K562 (cell line): ENCODE data around the gene GZMM. TPM values are rescaled to one million over a fixed set of nuclear protein-coding genes. Genes with fewer than 3 reads are reported as not detected.
A peak's percentile ranks its signal among the peaks of the same experiment; 100 is the strongest.

Experiments used
- BMI1 ChIP-seq: fragments of 150-350 bp; IDR thresholded peaks from 2 replicates; pipeline ENCODE4 v1.6.1; 2014; ENCODE audit warnings: low read length
- CBX3 ChIP-seq, 2 experiments: IDR thresholded peaks; 1 replicate in 1 of 2; 2 replicates in 1 of 2; pipeline ENCODE4 v1.6.1; 2012; ENCODE audit warnings: inconsistent platforms in 2 of 2, low read length in 2 of 2, borderline replicate concordance in 1 of 2, control low read depth in 1 of 2
- CEBPG ChIP-seq, 3 experiments: fragments of 200-800 bp in 1 of 3; sonication (Bioruptor generic) in 1 of 3; sonication (generic) in 1 of 3; formaldehyde crosslinking in 1 of 3; IDR thresholded peaks in 2 of 3; conservative IDR thresholded peaks in 1 of 3; 2 replicates each; pipeline versions ENCODE4 v1.6.1 to v1.8.0; 2016 to 2022; ENCODE audit warnings: missing compliant biosample characterization in 2 of 3, missing genetic modification characterization in 2 of 3, mild to moderate bottlenecking in 1 of 3, missing genetic modification reagents in 1 of 3
- HLTF ChIP-seq: fragments of 450-650 bp; IDR thresholded peaks from 2 replicates; pipeline ENCODE4 v1.6.1; 2016
- JUND ChIP-seq, 2 experiments: IDR thresholded peaks; 2 replicates in 1 of 2; 3 replicates in 1 of 2; pipeline ENCODE4 v1.6.1; 2011; ENCODE audit warnings: borderline replicate concordance in 2 of 2, low read depth in 2 of 2, low read length in 2 of 2, improper control_type of control experiment in 1 of 2, missing biosample characterization in 1 of 2, missing genetic modification characterization in 1 of 2, missing genetic modification reagents in 1 of 2
- KDM2B ChIP-seq: fragments of 250-450 bp; sonication (Bioruptor Pico); IDR thresholded peaks from 2 replicates; pipeline ENCODE4 v1.8.0; 2021; ENCODE audit warnings: mild to moderate bottlenecking, moderate library complexity
- MEIS2 ChIP-seq: fragments of 450-650 bp; IDR thresholded peaks from 2 replicates; pipeline ENCODE4 v1.6.1; 2014; ENCODE audit warnings: mild to moderate bottlenecking; ENCODE audit not compliant: partially characterized antibody
- POLR2AphosphoS5 ChIP-seq: IDR thresholded peaks from 2 replicates; pipeline ENCODE4 v1.6.1; 2011; ENCODE audit warnings: mild to moderate bottlenecking, low read depth, low read length, moderate library complexity; ENCODE audit not compliant: control insufficient read depth, insufficient read depth
- POLR2H ChIP-seq: IDR thresholded peaks from 2 replicates; pipeline ENCODE4 v1.6.1; 2016; ENCODE audit warnings: missing genetic modification characterization, low read depth, mild to moderate bottlenecking, control low read depth, missing compliant biosample characterization, moderate library complexity
- RBFOX2 ChIP-seq: fragments of 200-400 bp; formaldehyde crosslinking; IDR thresholded peaks from 2 replicates; pipeline ENCODE4 v1.6.1; 2017; ENCODE audit warnings: low read depth, mild to moderate bottlenecking, low read length, moderate library complexity
- SMARCA4 ChIP-seq: fragments of 450-650 bp; IDR thresholded peaks from 2 replicates; pipeline ENCODE4 v1.6.1; 2016
- SMARCC2 ChIP-seq: fragments of 450-650 bp; IDR thresholded peaks from 2 replicates; pipeline ENCODE4 v1.6.1; 2017; ENCODE audit warnings: antibody characterized with exemption, moderate library complexity, mild to moderate bottlenecking, low read depth
- SREBF1 ChIP-seq: fragments of 150-350 bp; IDR thresholded peaks from 2 replicates; pipeline ENCODE4 v1.6.1; 2014; ENCODE audit warnings: antibody characterized with exemption, low read depth, low read length, borderline replicate concordance
- SRSF3 ChIP-seq: fragments of 200-400 bp; formaldehyde crosslinking; IDR thresholded peaks from 2 replicates; pipeline ENCODE4 v1.6.1; 2016; ENCODE audit warnings: mild to moderate bottlenecking, low read length, moderate library complexity; ENCODE audit not compliant: insufficient read depth
- STAT5A ChIP-seq: IDR thresholded peaks from 2 replicates; pipeline ENCODE4 v1.6.1; 2012; ENCODE audit warnings: low read length, inconsistent platforms, borderline replicate concordance
- TAF9B ChIP-seq: fragments of 450-650 bp; IDR thresholded peaks from 2 replicates; pipeline ENCODE4 v1.6.1; 2018; ENCODE audit warnings: mild to moderate bottlenecking; ENCODE audit not compliant: partially characterized antibody
- XRCC3 ChIP-seq: fragments of 450-650 bp; IDR thresholded peaks from 2 replicates; pipeline ENCODE4 v1.6.1; 2017; ENCODE audit warnings: mild to moderate bottlenecking, moderate library complexity
- ZFX ChIP-seq: sonication (generic); formaldehyde crosslinking; IDR thresholded peaks from 2 replicates; pipeline ENCODE4 v1.8.0; 2022; ENCODE audit warnings: mild to moderate bottlenecking, missing genetic modification reagents, moderate library complexity
- polyA plus RNA-seq, 8 experiments: library from polyadenylated mRNA; depleted of rRNA in 4 of 8; stranded (reverse) in 5 of 8; unstranded in 3 of 8; fragments of >200 nt; fragmentation: Nextera tagmentation in 2 of 8; fragmentation: Illumina TruSeq in 1 of 8; extraction: Ambion mirVana in 2 of 8; extraction: Trizol in 1 of 8; gene quantifications; 2 replicates each; pipeline versions ENCODE4 v1.2.1 to v1.2.3, GENCODE V29; 2011 to 2014; ENCODE audit warnings: inconsistent platforms in 1 of 8, missing spikeins in 1 of 8
- total RNA-seq, 7 experiments: library from RNA; depleted of rRNA in 6 of 7; stranded (reverse); fragments of >200 nt in 6 of 7; fragmentation: Illumina TruSeq in 2 of 7; extraction: Trizol in 2 of 7; gene quantifications; 2 replicates each; pipeline versions ENCODE4 v1.2.1 to v1.2.3, GENCODE V29; 2011 to 2021; ENCODE audit warnings: low replicate concordance in 1 of 7
- TF ChIP-seq, protein P1 (sequence below): fragments of 450-650 bp; IDR thresholded peaks from 2 replicates; pipeline ENCODE4 v1.6.1; 2014; ENCODE audit warnings: low read depth, mild to moderate bottlenecking, moderate library complexity, borderline replicate concordance
- TF ChIP-seq, protein P2 (sequence below): fragments of 450-650 bp; IDR thresholded peaks from 2 replicates; pipeline ENCODE4 v1.7.1; 2018; ENCODE audit warnings: mild to moderate bottlenecking, low read depth; ENCODE audit not compliant: partially characterized antibody
- TF ChIP-seq, protein P3 (sequence below): fragments of 200-800 bp; sonication (Bioruptor generic); IDR thresholded peaks from 2 replicates; pipeline ENCODE4 v1.6.1; 2017; ENCODE audit warnings: missing genetic modification characterization, missing compliant biosample characterization

Gene GZMM
- total and polyA plus RNA-seq, 9 of the 15 experiments (the other 6 are each of a cell fraction or from before 2014, with no cell fraction given) = 0.08 to 2.6 (median 0.70) TPM; not detected in 2

DNA sequence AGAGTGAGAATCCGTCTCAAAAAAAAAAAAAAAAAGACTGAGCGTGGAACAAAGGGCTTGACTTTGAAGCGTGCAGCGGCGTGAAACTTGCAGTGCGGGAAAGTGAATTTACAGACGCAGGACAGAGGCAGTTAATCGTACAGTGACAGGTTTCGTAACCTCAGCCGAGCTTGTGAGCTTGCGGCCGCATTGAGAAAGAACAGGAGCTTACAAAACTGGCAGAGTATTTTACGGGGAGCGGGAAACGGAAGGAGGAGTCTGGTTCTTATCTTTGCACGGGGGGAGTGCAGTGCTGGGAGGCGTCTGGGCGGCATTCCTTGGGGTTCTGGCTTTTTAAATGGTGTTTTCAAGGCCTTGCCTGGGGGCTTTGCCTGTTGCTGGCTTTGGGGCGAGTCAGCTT, 22.6 kb downstream of the GZMM start (continued):
- TF ChIP-seq, protein P1, sequence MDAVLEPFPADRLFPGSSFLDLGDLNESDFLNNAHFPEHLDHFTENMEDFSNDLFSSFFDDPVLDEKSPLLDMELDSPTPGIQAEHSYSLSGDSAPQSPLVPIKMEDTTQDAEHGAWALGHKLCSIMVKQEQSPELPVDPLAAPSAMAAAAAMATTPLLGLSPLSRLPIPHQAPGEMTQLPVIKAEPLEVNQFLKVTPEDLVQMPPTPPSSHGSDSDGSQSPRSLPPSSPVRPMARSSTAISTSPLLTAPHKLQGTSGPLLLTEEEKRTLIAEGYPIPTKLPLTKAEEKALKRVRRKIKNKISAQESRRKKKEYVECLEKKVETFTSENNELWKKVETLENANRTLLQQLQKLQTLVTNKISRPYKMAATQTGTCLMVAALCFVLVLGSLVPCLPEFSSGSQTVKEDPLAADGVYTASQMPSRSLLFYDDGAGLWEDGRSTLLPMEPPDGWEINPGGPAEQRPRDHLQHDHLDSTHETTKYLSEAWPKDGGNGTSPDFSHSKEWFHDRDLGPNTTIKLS = peak; percentile 25; the same call in 1 of the 2 replicates
- TF ChIP-seq, protein P2, sequence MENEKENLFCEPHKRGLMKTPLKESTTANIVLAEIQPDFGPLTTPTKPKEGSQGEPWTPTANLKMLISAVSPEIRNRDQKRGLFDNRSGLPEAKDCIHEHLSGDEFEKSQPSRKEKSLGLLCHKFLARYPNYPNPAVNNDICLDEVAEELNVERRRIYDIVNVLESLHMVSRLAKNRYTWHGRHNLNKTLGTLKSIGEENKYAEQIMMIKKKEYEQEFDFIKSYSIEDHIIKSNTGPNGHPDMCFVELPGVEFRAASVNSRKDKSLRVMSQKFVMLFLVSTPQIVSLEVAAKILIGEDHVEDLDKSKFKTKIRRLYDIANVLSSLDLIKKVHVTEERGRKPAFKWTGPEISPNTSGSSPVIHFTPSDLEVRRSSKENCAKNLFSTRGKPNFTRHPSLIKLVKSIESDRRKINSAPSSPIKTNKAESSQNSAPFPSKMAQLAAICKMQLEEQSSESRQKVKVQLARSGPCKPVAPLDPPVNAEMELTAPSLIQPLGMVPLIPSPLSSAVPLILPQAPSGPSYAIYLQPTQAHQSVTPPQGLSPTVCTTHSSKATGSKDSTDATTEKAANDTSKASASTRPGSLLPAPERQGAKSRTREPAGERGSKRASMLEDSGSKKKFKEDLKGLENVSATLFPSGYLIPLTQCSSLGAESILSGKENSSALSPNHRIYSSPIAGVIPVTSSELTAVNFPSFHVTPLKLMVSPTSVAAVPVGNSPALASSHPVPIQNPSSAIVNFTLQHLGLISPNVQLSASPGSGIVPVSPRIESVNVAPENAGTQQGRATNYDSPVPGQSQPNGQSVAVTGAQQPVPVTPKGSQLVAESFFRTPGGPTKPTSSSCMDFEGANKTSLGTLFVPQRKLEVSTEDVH = peak; percentile 38
- TF ChIP-seq HLTF (0 out of 2 replicates have a peak, but pooled peaks have one; percentile 41), STAT5A (0 out of 2 replicates have a peak, but pooled peaks have one; percentile 9), KDM2B (no peak), MEIS2 (peak; percentile 97), XRCC3 (no peak), TAF9B (peak; percentile 42), CEBPG (CRISPR knock-in tag; IDR thresholded peaks at IDR 0.05) (peak; percentile 72), CEBPG (tag; conservative IDR thresholded peaks at IDR 0.05 in 1 of 2, IDR thresholded peaks at IDR 0.05 in 1 of 2) (peak; percentile 73 to 90), ZFX (CRISPR knock-in tag) (peak; percentile 54; the same call in 1 of the 2 replicates), SREBF1 (no peak), SMARCC2 (peak; percentile 50; the same call in 1 of the 2 replicates), POLR2H (tag) (peak; percentile 37; the same call in 1 of the 2 replicates), JUND (IDR thresholded peaks at IDR 0.05; ENCODE audit: borderline replicate concordance, low read depth, low read length) (peak; percentile 42; the same call in 1 of the 2 replicates), JUND (tag; IDR thresholded peaks at IDR 0.05; ENCODE audit: borderline replicate concordance, low read depth, low read length) (no peak; the same call in 2 of the 3 replicates), SMARCA4 (peak; percentile 72), BMI1 (no peak), SRSF3 (no peak), CBX3 (IDR thresholded peaks at IDR 0.05; ENCODE audit: borderline replicate concordance in 1 of 2, low read length in 2 of 2) (peak in 1 of 2 experiments; percentile 69; a peak in 2 of 3 replicates), POLR2AphosphoS5 (peak; percentile 35; the same call in 1 of the 2 replicates), RBFOX2 (peak; percentile 64)
- TF ChIP-seq, protein P3, sequence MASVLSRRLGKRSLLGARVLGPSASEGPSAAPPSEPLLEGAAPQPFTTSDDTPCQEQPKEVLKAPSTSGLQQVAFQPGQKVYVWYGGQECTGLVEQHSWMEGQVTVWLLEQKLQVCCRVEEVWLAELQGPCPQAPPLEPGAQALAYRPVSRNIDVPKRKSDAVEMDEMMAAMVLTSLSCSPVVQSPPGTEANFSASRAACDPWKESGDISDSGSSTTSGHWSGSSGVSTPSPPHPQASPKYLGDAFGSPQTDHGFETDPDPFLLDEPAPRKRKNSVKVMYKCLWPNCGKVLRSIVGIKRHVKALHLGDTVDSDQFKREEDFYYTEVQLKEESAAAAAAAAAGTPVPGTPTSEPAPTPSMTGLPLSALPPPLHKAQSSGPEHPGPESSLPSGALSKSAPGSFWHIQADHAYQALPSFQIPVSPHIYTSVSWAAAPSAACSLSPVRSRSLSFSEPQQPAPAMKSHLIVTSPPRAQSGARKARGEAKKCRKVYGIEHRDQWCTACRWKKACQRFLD (CRISPR knock-in tag) = no peak
